ENCODE results near the gene OR6B3.

DNA sequence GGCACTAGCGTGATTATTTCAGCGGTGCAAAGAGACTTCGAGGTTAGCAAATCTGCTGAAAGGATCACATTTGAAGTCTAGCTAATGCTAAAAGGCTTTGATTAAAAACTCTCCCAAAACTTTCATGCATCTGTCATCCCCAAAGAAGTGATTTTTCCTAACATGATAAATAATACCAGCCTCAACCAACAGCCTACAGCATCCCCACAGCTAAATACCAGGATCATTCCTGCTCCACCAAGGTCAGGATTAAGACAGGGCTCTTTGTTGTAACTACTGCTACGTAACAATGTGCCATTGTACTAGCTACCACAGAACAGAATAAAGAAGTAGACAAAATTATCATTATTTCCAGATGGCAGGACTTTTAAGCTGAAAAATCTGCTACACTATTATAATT, 1.6 kb downstream of the OR6B3 start:
- TF ChIP-seq CTCF (IDR thresholded peaks at IDR 0.05) (no peak), POLR2A (IDR thresholded peaks at IDR 0.05) (no peak)

Measured in body of pancreas (tissue), 4 donors.